Mammary epithelial cell (primary cell): ENCODE data around the gene CLINT1.

Experiments used
- EZH2 ChIP-seq: IDR thresholded peaks from 2 replicates; pipeline ENCODE4 v1.6.1; 2012; ENCODE audit warnings: low read length, inconsistent platforms, borderline replicate concordance
- TF ChIP-seq, protein P1 (sequence below), 2 donors: IDR thresholded peaks in 1 of 2; conservative IDR thresholded peaks in 1 of 2; 2 replicates each; pipeline ENCODE4 v1.5.1; 2011 to 2012; ENCODE audit warnings: inconsistent platforms in 2 of 2, low read length in 2 of 2, mild to moderate bottlenecking in 2 of 2, control low read depth in 1 of 2, low read depth in 1 of 2; ENCODE audit not compliant: insufficient read depth in 1 of 2; ENCODE audit errors: extremely low read depth in 1 of 2

DNA sequence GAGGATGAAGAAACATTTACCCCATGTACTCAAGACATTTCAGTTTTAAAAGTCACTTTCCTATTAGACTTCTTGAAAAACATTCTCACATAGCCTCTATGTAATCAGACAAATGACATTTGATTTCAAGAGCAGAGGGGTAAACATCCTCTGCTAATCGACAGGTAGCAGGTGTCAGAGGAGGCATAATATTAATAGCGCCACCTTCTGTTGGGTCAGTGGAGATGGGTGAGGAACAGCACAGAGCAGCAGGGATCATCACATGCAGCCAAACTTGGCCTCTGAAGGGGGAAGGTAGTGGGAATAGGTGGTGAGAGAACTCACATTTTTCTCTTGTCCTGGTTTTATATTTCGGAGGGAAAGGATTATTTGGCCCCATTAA is 118.7 kb downstream of the CLINT1 start:
- TF ChIP-seq, protein P1, sequence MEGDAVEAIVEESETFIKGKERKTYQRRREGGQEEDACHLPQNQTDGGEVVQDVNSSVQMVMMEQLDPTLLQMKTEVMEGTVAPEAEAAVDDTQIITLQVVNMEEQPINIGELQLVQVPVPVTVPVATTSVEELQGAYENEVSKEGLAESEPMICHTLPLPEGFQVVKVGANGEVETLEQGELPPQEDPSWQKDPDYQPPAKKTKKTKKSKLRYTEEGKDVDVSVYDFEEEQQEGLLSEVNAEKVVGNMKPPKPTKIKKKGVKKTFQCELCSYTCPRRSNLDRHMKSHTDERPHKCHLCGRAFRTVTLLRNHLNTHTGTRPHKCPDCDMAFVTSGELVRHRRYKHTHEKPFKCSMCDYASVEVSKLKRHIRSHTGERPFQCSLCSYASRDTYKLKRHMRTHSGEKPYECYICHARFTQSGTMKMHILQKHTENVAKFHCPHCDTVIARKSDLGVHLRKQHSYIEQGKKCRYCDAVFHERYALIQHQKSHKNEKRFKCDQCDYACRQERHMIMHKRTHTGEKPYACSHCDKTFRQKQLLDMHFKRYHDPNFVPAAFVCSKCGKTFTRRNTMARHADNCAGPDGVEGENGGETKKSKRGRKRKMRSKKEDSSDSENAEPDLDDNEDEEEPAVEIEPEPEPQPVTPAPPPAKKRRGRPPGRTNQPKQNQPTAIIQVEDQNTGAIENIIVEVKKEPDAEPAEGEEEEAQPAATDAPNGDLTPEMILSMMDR (conservative IDR thresholded peaks at IDR 0.05 in 1 of 2, IDR thresholded peaks at IDR 0.05 in 1 of 2; ENCODE audit: extremely low read depth in 1 of 2, insufficient read depth in 1 of 2, low read depth in 1 of 2, low read length in 2 of 2) = peak; percentile 60 to 62
- TF ChIP-seq EZH2 = no peak
